GM12878 (cell line): ENCODE results near the gene ADAMTS4. TPM values are rescaled to one million over a fixed set of nuclear protein-coding genes. Genes with fewer than 3 reads are reported as not detected.
A peak's percentile ranks its signal among the peaks of the same experiment; 100 is the strongest.

Experiments
- CBX3 ChIP-seq: fragments of 200-600 bp; sonication (generic); IDR thresholded peaks from 2 replicates; pipeline ENCODE4 v1.6.1; 2016; ENCODE audit warnings: low read depth, borderline replicate concordance
- CHD1 ChIP-seq: IDR thresholded peaks from 2 replicates; pipeline ENCODE4 v1.6.1; 2012; ENCODE audit warnings: low read depth, low read length, improper control_type of control experiment
- CHD4 ChIP-seq: fragments of 200-600 bp; sonication (generic); IDR thresholded peaks from 2 replicates; pipeline ENCODE4 v1.6.1; 2016; ENCODE audit warnings: mild to moderate bottlenecking
- DPF2 ChIP-seq: fragments of 450-650 bp; IDR thresholded peaks from 2 replicates; pipeline ENCODE4 v1.6.1; 2017; ENCODE audit warnings: mild to moderate bottlenecking
- E4F1 ChIP-seq: fragments of 450-650 bp; IDR thresholded peaks from 2 replicates; pipeline ENCODE4 v1.6.1; 2018; ENCODE audit warnings: borderline replicate concordance, mild to moderate bottlenecking; ENCODE audit not compliant: partially characterized antibody
- EP300 ChIP-seq, 2 experiments: fragments of 150-350 bp in 1 of 2; IDR thresholded peaks; 2 replicates each; pipeline ENCODE4 v1.6.1; 2011 to 2012; ENCODE audit warnings: low read depth in 2 of 2, low read length in 2 of 2, borderline replicate concordance in 1 of 2, improper control_type of control experiment in 1 of 2, inconsistent platforms in 1 of 2; ENCODE audit not compliant: control insufficient read depth in 1 of 2
- ETV6 ChIP-seq, 2 experiments: fragments of 450-650 bp in 1 of 2; IDR thresholded peaks in 1 of 2; conservative IDR thresholded peaks in 1 of 2; 2 replicates each; pipeline ENCODE4 v1.6.1; 2014; ENCODE audit warnings: antibody characterized with exemption in 1 of 2, borderline replicate concordance in 1 of 2, low read depth in 1 of 2, mild to moderate bottlenecking in 1 of 2, moderate library complexity in 1 of 2
- HDAC2 ChIP-seq: fragments of 200-600 bp; sonication (generic); IDR thresholded peaks from 2 replicates; pipeline ENCODE4 v1.6.1; 2017
- HSF1 ChIP-seq: fragments of 150-350 bp; IDR thresholded peaks from 2 replicates; pipeline ENCODE4 v1.6.1; 2014; ENCODE audit warnings: mild to moderate bottlenecking, low read depth, low read length
- NFYA ChIP-seq: IDR thresholded peaks from 2 replicates; pipeline ENCODE4 v1.6.1; 2011; ENCODE audit warnings: low read depth, mild to moderate bottlenecking, low read length, improper control_type of control experiment, borderline replicate concordance
- NR2C1 ChIP-seq: fragments of 450-650 bp; IDR thresholded peaks from 2 replicates; pipeline ENCODE4 v1.6.1; 2017; ENCODE audit warnings: antibody characterized with exemption, mild to moderate bottlenecking, moderate library complexity
- POLR2AphosphoS2 ChIP-seq: IDR thresholded peaks from 2 replicates; pipeline ENCODE4 v1.6.1; 2011; ENCODE audit warnings: low read depth, mild to moderate bottlenecking, low read length, improper control_type of control experiment, moderate library complexity
- RAD21 ChIP-seq: IDR thresholded peaks from 2 replicates; pipeline ENCODE4 v1.6.1; 2011; ENCODE audit warnings: mild to moderate bottlenecking, low read depth, low read length, moderate library complexity; ENCODE audit not compliant: insufficient read depth
- RAD51 ChIP-seq: fragments of 450-650 bp; IDR thresholded peaks from 2 replicates; pipeline ENCODE4 v1.6.1; 2016; ENCODE audit warnings: moderate library complexity, mild to moderate bottlenecking, inconsistent platforms
- RELB ChIP-seq: fragments of 450-650 bp; IDR thresholded peaks from 2 replicates; pipeline ENCODE4 v1.6.1; 2017; ENCODE audit warnings: low read depth, mild to moderate bottlenecking, moderate library complexity
- SPI1 ChIP-seq: IDR thresholded peaks from 2 replicates; pipeline ENCODE4 v1.6.1; 2011; ENCODE audit warnings: low read depth, mild to moderate bottlenecking, low read length, moderate library complexity, borderline replicate concordance; ENCODE audit not compliant: insufficient read depth
- STAT3 ChIP-seq: IDR thresholded peaks from 2 replicates; pipeline ENCODE4 v1.6.1; 2011; ENCODE audit warnings: low read depth, low read length, improper control_type of control experiment
- TCF12 ChIP-seq: IDR thresholded peaks from 2 replicates; pipeline ENCODE4 v1.6.1; 2011; ENCODE audit warnings: low read depth, mild to moderate bottlenecking, low read length
- YBX1 ChIP-seq: fragments of 450-650 bp; IDR thresholded peaks from 2 replicates; pipeline ENCODE4 v1.6.1; 2016; ENCODE audit warnings: antibody characterized with exemption
- ZBTB4 ChIP-seq: fragments of 450-650 bp; formaldehyde crosslinking; IDR thresholded peaks from 2 replicates; pipeline ENCODE4 v1.4.0; 2022; ENCODE audit warnings: mild to moderate bottlenecking, moderate library complexity
- polyA plus RNA-seq, 11 experiments: library from polyadenylated mRNA; depleted of rRNA in 4 of 11; unstranded in 6 of 11; stranded (reverse) in 5 of 11; fragments of >200 nt; fragmentation: Nextera tagmentation in 4 of 11; fragmentation: Illumina TruSeq in 1 of 11; extraction: Ambion mirVana in 4 of 11; extraction: Trizol in 1 of 11; gene quantifications; 1 replicate in 1 of 11; 2 replicates in 10 of 11; pipeline versions ENCODE4 v1.2.1 to v1.2.3, GENCODE V29; 2011 to 2016; ENCODE audit warnings: inconsistent platforms in 2 of 11, missing spikeins in 2 of 11, low read depth in 1 of 11
- total RNA-seq, 4 experiments: library from RNA; depleted of rRNA in 3 of 4; stranded (reverse); fragments of >200 nt in 3 of 4; fragmentation: Illumina TruSeq in 1 of 4; extraction: Trizol in 1 of 4; gene quantifications; 2 replicates each; pipeline versions ENCODE4 v1.2.1 to v1.2.3, GENCODE V29; 2013 to 2021

ADAMTS4 gene
- total and polyA plus RNA-seq, 10 of the 15 experiments (the other 5 are each of a cell fraction or from before 2014, with no cell fraction given): 0.01 to 0.13 (median 0.05) TPM; not detected in 2

- no peak for TF ChIP-seq EP300 (IDR thresholded peaks at IDR 0.05; ENCODE audit: borderline replicate concordance in 1 of 2, control insufficient read depth in 1 of 2, low read depth in 2 of 2, low read length in 2 of 2)
- peak; percentile 97 for TF ChIP-seq NR2C1
- TF ChIP-seq CHD4: no peak
- 0 out of 2 replicates have a peak, but pooled peaks have one; percentile 5 for TF ChIP-seq SPI1
- TF ChIP-seq RAD21: no peak
- TF ChIP-seq POLR2AphosphoS2: 0 out of 2 replicates have a peak, but pooled peaks have one; percentile 54
- TF ChIP-seq STAT3: no peak
- no peak for TF ChIP-seq YBX1
- TF ChIP-seq E4F1: peak; percentile 75
- no peak for TF ChIP-seq ETV6 (conservative IDR thresholded peaks at IDR 0.05 in 1 of 2, IDR thresholded peaks at IDR 0.05 in 1 of 2; ENCODE audit: borderline replicate concordance in 1 of 2, low read depth in 1 of 2)
- TF ChIP-seq DPF2: peak; percentile 56
- no peak for TF ChIP-seq HDAC2
- TF ChIP-seq CHD1: 0 out of 2 replicates have a peak, but pooled peaks have one; percentile 81
- TF ChIP-seq ZBTB4: no peak
- TF ChIP-seq NFYA: no peak
- no peak for TF ChIP-seq HSF1
- TF ChIP-seq RELB: peak; percentile 70; the same call in 1 of the 2 replicates
- peak; percentile 84; the same call in 1 of the 2 replicates for TF ChIP-seq TCF12
- TF ChIP-seq CBX3: no peak
- TF ChIP-seq RAD51: peak; percentile 37; the same call in 1 of the 2 replicates
Observed at GRCh38 chr1:161201836-161202712, 3.2 kb upstream of the ADAMTS4 start, which contains the start of gene NDUFS2 (continued).
